ENCODE results near the gene COL6A3.

The COL6A3 gene

DNA sequence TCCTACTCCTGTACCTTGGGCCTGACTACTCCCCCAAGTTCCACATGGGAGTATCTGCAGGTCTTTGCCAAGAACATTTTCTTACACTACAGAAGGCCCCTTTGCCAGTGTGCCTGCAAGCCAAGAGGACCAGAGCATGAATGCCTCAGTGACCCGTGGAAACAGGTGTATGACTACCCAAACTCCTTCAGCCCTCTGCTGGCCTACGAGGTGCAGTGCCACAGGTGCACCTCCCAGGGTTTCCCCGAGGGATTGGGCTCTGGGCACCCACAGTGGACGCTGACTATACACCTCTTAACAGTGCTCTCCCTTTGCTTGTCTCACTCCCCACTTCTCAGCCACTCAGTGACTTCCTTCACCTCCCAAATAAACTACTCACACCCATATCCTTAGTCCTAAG, 91.4 kb downstream of the COL6A3 start:
- no peak overlapping the region for H3K27ac ChIP-seq
- TF ChIP-seq, protein P1, sequence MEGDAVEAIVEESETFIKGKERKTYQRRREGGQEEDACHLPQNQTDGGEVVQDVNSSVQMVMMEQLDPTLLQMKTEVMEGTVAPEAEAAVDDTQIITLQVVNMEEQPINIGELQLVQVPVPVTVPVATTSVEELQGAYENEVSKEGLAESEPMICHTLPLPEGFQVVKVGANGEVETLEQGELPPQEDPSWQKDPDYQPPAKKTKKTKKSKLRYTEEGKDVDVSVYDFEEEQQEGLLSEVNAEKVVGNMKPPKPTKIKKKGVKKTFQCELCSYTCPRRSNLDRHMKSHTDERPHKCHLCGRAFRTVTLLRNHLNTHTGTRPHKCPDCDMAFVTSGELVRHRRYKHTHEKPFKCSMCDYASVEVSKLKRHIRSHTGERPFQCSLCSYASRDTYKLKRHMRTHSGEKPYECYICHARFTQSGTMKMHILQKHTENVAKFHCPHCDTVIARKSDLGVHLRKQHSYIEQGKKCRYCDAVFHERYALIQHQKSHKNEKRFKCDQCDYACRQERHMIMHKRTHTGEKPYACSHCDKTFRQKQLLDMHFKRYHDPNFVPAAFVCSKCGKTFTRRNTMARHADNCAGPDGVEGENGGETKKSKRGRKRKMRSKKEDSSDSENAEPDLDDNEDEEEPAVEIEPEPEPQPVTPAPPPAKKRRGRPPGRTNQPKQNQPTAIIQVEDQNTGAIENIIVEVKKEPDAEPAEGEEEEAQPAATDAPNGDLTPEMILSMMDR (conservative IDR thresholded peaks at IDR 0.05): peak; percentile 40
- no peak for TF ChIP-seq ZFX (IDR thresholded peaks at IDR 0.05)

- TF ChIP-seq ZFX (IDR thresholded peaks at IDR 0.05): no peak
- TF ChIP-seq, protein P1 (conservative IDR thresholded peaks at IDR 0.05): no peak
- H3K27ac ChIP-seq: no peak overlapping the region
Observed at GRCh38 chr2:237321746-237322145, 92.2 kb downstream of the COL6A3 start.

DNA sequence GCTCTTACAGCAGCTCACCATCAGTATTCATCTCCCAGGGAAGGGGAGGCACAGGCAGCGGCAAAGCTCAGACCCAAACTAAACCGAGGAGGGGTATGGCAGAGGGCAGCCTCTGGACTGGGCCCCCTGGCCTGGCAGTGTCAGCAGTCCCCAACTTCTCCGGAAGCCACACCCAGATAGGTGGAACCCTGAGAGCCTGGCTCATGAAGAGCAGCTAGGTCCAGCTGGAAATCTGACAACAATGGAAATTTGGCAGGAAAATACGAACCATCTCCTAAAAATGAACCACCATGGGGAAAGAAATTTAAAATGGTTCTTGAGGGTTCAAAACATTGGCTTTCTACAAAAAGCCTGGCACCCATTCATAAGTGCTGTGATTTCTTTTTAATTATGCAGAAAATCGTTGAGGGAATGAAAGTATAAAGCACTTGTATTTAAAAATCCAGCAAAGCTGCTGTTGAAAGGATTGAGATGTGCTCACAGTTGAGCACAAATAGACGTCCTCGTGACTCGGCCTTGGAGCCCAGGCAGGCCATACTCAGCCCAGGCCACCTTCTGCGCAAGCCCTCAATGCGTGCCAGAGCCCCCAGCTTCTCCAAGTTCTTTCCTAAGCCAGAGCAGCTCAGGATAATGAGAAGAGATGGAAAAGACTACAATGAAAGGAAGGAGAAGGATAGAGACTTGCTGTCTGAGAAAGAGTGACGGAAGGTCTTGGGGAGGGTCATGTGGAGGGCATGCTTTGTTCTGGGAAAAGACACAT, 93.0 kb downstream of the COL6A3 start:
- no peak overlapping the region for H3K27ac ChIP-seq
- no peak for TF ChIP-seq ZFX (IDR thresholded peaks at IDR 0.05)
- TF ChIP-seq, protein P1 (conservative IDR thresholded peaks at IDR 0.05): no peak

DNA sequence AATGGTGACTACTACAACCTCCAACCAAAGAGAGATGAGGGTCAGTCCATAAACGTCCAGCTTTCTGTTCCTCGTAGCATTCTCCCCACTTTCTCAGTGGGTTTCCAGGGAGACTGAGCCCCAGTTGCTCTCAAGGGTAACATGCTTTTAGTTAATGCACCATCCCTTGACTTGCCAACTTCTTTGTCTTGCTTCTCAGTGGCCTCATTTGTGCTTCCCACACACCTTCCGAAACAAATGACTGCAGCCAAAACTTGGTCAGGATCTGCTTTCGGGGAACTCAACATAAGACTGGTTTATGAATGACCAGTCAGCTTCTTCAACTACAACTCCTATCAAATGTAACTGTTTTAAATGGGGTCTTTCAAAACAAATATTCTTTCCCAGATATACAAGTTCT, 94.1 kb downstream of the COL6A3 start:
- no peak for TF ChIP-seq ZFX (IDR thresholded peaks at IDR 0.05)
- TF ChIP-seq, protein P1 (conservative IDR thresholded peaks at IDR 0.05): no peak
- no peak overlapping the region for H3K27ac ChIP-seq

- no peak for TF ChIP-seq ZFX (IDR thresholded peaks at IDR 0.05)
- TF ChIP-seq, protein P1 (conservative IDR thresholded peaks at IDR 0.05): no peak
- H3K27ac ChIP-seq: no peak overlapping the region
Observed at GRCh38 chr2:237319086-237319820, 94.7 kb downstream of the COL6A3 start.

DNA sequence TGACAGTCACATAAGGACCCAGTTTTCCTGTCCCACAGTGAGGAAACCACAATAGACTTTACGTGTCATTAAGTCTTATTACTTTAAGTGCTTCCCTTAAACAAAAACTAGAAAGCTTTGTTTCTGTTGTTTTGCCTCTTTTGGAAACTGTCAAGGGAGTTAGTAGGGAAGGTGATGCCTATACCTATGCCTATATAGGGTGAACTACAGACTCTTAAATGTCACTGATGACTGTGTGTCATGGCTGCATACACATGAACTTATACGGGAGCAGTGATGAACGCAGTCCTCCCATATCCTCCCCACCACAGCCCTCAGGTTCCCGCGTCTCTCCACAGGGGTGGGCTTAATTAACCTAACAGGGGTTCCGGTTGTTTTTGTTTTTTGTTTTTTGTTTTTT, 97.6 kb downstream of the COL6A3 start:
- H3K27ac ChIP-seq: no peak overlapping the region
- TF ChIP-seq, protein P1 (conservative IDR thresholded peaks at IDR 0.05): no peak
- TF ChIP-seq ZFX (IDR thresholded peaks at IDR 0.05): no peak

GRCh38 chr2:237315829-237316225, 98.1 kb downstream of the COL6A3 start:
- H3K27ac ChIP-seq: no peak overlapping the region
- TF ChIP-seq ZFX (IDR thresholded peaks at IDR 0.05): no peak
- TF ChIP-seq, protein P1 (conservative IDR thresholded peaks at IDR 0.05): no peak
